NCI-H2107 (cell line): ENCODE results near the gene RABGAP1L.
A peak's percentile ranks its signal among the peaks of the same experiment; 100 is the strongest.

Experiments
- DNase-seq: peaks from one replicate; lab custom pipeline; 2025; lab: John Stamatoyannopoulos, UW

The RABGAP1L gene

GRCh38 chr1:174963529-174964125, 804.3 kb downstream of the RABGAP1L start:
- DNase-seq: peak; percentile 25

- no peak for DNase-seq
These were observed 805.1 kb downstream of the RABGAP1L start for GRCh38 chr1:174964261-174964971.

- no peak for DNase-seq
These were observed 805.6 kb downstream of the RABGAP1L start for GRCh38 chr1:174964972-174965361.

- DNase-seq: no peak
These were observed 806.2 kb downstream of the RABGAP1L start for GRCh38 chr1:174965362-174966007.

GRCh38 chr1:174966008-174966572, 806.8 kb downstream of the RABGAP1L start:
- DNase-seq: no peak

GRCh38 chr1:174967845-174968705, 808.8 kb downstream of the RABGAP1L start:
- DNase-seq: no peak

GRCh38 chr1:174968750-174969244, 809.5 kb downstream of the RABGAP1L start:
- DNase-seq: no peak

- no peak for DNase-seq
These were observed 810.7 kb downstream of the RABGAP1L start for GRCh38 chr1:174969977-174970376.

GRCh38 chr1:174971466-174971865, 812.1 kb downstream of the RABGAP1L start:
- DNase-seq: no peak

- no peak for DNase-seq
These were observed 812.6 kb downstream of the RABGAP1L start for GRCh38 chr1:174971902-174972301.

GRCh38 chr1:174974711-174975119, 815.4 kb downstream of the RABGAP1L start:
- DNase-seq: no peak

GRCh38 chr1:174975764-174976163, 816.4 kb downstream of the RABGAP1L start:
- DNase-seq: no peak

- DNase-seq: no peak
These were observed 817.3 kb downstream of the RABGAP1L start for GRCh38 chr1:174976436-174977108.

- no peak for DNase-seq
These were observed 823.8 kb downstream of the RABGAP1L start for GRCh38 chr1:174982971-174983689.

- DNase-seq: no peak
These were observed 825.6 kb downstream of the RABGAP1L start for GRCh38 chr1:174984952-174985351.

GRCh38 chr1:174988539-174988938, 829.2 kb downstream of the RABGAP1L start:
- no peak for DNase-seq

GRCh38 chr1:174988986-174989385, 829.7 kb downstream of the RABGAP1L start:
- DNase-seq: no peak

GRCh38 chr1:174989536-174990220, 830.4 kb downstream of the RABGAP1L start:
- no peak for DNase-seq

- DNase-seq: peak; percentile 54
These were observed 831.2 kb downstream of the RABGAP1L start for GRCh38 chr1:174990382-174990999.
